ENCODE measurements around the gene MAPK6. TPM values are rescaled to one million over a fixed set of nuclear protein-coding genes. Genes with fewer than 3 reads are reported as not detected.

MAPK6 gene
- total RNA-seq, 1 donor from 2014 or later, result 77.8 TPM

DNA sequence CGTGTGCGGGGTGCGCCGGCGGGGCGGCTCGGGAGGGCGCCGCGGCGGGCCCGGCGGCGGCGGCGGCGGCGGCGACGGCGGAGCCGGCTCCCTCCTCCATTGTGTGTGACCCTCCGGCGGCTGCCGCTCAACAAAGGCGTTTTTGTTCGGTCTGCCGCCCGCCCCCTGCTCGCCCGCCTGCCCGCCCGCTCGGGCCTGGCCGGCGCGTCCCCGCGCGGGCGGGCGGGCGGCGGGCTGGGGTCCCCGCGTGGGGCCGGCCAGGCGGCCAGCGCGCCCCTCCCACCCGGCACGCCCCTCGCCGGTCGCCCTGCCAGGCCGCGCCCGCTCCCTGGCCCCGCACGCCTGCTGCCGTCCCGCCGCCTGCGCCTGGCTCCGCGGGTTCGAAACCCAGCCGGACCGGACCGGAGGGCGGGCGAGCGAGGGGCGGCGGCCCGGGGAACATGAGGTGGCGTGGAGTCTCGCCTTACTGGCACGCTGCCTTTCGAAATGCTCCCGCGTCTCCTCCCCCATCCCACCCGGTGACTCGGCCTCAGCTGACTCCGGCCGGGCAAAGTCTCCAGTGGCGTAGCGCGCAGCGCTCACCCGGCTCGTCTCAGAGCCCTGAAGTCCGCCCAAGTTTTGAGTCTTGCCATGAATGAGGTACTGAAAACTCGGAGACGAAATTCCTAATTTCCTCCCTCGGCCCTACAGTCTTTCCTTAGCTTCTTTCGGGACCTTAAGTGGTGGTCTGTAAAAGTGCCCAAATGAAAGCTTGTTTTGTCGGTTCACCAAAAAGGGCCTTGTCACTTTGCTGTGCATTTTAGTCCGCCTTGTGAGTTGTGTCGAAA lies 588 bp downstream of the MAPK6 start:
- Mint-ChIP-seq H3K9me3 (no peaks in the 10 kb centered on the region), H3K27ac (ENCODE audit: unreplicated experiment) (peak overlapping the region; percentile 100), H3K4me1 (peaks cover 46% of the 10 kb centered on the region), H3K27me3 (ENCODE audit: low read depth) (no peaks in the 10 kb centered on the region), H3K36me3 (ENCODE audit: low read depth) (no peaks in the 10 kb centered on the region), H3K4me3 (peak overlapping the region; percentile 95)
- TF ChIP-seq, protein P1, sequence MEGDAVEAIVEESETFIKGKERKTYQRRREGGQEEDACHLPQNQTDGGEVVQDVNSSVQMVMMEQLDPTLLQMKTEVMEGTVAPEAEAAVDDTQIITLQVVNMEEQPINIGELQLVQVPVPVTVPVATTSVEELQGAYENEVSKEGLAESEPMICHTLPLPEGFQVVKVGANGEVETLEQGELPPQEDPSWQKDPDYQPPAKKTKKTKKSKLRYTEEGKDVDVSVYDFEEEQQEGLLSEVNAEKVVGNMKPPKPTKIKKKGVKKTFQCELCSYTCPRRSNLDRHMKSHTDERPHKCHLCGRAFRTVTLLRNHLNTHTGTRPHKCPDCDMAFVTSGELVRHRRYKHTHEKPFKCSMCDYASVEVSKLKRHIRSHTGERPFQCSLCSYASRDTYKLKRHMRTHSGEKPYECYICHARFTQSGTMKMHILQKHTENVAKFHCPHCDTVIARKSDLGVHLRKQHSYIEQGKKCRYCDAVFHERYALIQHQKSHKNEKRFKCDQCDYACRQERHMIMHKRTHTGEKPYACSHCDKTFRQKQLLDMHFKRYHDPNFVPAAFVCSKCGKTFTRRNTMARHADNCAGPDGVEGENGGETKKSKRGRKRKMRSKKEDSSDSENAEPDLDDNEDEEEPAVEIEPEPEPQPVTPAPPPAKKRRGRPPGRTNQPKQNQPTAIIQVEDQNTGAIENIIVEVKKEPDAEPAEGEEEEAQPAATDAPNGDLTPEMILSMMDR (conservative IDR thresholded peaks at IDR 0.05), result no peak
- DNase-seq (ENCODE audit: low read depth, low spot score), result peak; percentile 66

DNA sequence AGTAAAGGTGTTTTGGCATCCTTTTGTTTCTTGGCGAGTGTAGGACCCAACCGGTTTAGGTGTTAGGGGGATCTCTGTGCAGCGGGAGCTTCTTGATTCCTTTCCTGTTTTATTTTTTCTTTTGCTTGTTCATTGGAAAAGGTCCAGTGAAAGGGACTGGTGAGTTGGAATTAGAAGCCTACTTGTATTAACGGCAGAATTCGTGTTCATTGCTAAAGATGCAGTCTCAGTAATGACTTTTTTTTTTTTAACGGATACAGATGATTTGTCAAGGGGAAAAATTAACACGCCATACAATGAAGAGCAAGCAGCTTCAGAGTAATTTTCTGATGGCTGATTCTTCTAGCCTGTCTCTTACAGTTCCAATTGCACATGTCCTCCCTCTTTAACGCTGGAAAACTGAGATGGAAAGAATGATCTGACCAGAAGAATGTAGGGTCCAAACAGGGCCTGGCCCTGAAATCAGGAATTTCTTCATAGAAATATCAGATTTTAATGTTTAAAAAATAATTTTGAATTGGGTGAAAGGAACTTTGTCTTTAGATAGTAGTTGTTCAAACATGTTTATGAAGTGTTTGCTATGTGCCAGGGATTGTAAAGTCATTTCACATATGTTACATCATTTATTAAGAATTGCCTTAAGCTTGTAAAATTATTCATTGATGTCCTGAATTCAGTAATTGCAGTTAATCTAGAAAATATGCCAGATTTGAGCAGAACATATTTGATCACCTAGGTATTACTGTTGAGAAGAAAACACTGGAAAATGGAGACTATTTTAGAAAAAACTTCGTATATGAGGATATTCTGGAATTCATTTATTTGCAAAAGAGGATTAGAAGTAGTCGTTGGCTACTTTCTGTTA lies 1.4 kb downstream of the MAPK6 start:
- DNase-seq (ENCODE audit: low read depth, low spot score), result no peak
- TF ChIP-seq, protein P1 (conservative IDR thresholded peaks at IDR 0.05), result no peak
- Mint-ChIP-seq H3K27ac (ENCODE audit: unreplicated experiment) (peak overlapping the region; percentile 91), H3K4me1 (peaks cover 46% of the 10 kb centered on the region), H3K4me3 (peak overlapping the region; percentile 93), H3K27me3 (ENCODE audit: low read depth) (no peaks in the 10 kb centered on the region), H3K9me3 (no peaks in the 10 kb centered on the region), H3K36me3 (ENCODE audit: low read depth) (no peaks in the 10 kb centered on the region)

DNA sequence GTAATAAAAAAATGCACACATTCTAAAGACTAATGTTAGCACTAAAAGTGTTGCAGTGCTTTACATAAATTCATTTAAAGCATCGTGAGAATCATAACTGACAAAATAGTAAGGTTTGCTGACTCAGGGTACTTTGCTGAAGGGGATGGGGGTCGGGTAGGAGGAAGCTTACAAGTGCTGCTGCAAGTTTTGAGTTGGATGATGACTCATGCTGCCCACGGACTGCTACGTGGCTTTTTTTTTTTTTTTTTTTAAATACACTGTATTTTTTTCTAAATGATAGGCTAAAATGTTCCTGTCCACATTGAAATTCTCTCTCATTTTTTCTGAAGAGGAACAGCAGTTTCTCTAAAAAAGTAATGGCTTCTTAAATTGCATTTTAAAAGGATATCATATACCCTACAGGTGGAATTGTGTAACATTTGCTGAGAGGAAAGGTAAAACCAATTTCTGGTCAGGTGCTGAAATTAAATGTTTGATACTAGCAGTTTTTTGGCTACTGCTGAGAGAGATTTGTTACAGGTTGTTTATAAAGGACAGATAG lies 2.2 kb downstream of the MAPK6 start:
- TF ChIP-seq, protein P1 (conservative IDR thresholded peaks at IDR 0.05), result peak; percentile 49
- Mint-ChIP-seq H3K27ac (ENCODE audit: unreplicated experiment) (no peak overlapping the region), H3K4me3 (peak overlapping the region; percentile 93), H3K9me3 (no peaks in the 10 kb centered on the region), H3K36me3 (ENCODE audit: low read depth) (no peaks in the 10 kb centered on the region), H3K27me3 (ENCODE audit: low read depth) (no peaks in the 10 kb centered on the region), H3K4me1 (peaks cover 46% of the 10 kb centered on the region)
- no peak for DNase-seq (ENCODE audit: low read depth, low spot score)

DNA sequence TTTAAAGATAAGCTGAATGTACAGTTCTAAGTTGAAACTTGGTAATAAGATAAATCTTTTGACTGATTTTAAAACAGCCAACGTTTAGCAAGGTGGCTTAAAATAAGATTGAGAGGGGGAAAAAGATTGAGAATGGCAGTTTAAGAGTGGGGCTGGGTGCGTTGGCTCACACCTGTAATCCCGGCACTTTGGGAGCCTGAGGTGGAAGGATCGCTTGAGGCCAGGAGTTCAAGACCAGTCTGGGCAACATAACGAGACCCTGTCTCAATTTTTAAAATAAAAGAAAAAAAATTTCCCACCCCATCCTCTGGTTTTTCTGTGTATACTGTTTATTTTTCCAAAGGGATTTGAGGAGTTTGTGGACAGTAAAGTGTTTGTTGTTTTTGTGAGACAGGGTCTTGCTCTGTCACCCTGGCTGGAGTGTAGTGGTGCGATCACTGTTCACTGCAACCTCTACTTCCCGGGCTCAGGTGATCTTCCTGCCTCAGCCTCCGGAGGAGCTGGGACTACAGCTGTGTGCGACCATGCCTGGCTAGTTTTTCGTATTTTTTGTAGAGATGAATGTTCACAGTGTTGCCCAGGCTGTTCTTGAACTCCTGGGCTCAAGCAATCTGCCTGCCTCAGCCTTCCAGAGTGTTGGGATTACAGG lies 3.0 kb downstream of the MAPK6 start:
- Mint-ChIP-seq H3K4me3 (peak overlapping the region; percentile 38), H3K4me1 (peaks cover 46% of the 10 kb centered on the region), H3K27ac (ENCODE audit: unreplicated experiment) (no peak overlapping the region), H3K9me3 (no peaks in the 10 kb centered on the region), H3K27me3 (ENCODE audit: low read depth) (no peaks in the 10 kb centered on the region), H3K36me3 (ENCODE audit: low read depth) (no peaks in the 10 kb centered on the region)
- TF ChIP-seq, protein P1 (conservative IDR thresholded peaks at IDR 0.05), result no peak
- no peak for DNase-seq (ENCODE audit: low read depth, low spot score)
